GM12892 (cell line): ENCODE data around the gene BABAM2.

Experiments used
- DNase-seq: peaks from one replicate; pipeline ENCODE4 v3.0.0; 2011; ENCODE audit not compliant: insufficient read length
- FAIRE-seq: peaks from 2 replicates; lab custom pipeline; 2011; peaks lifted over from hg19 to GRCh38; lab: Jason Lieb, UNC
- POLR2A ChIP-seq: IDR thresholded peaks from 2 replicates; pipeline ENCODE4 v1.6.1; 2011; ENCODE audit warnings: low read depth, low read length, control low read depth
- POLR2AphosphoS5 ChIP-seq: IDR thresholded peaks from 2 replicates; pipeline ENCODE4 v1.6.1; 2011; ENCODE audit warnings: low read depth, low read length, control low read depth
- TAF1 ChIP-seq: IDR thresholded peaks from 2 replicates; pipeline ENCODE4 v1.6.1; 2011; ENCODE audit warnings: low read depth, mild to moderate bottlenecking, control low read depth, low read length, borderline replicate concordance

BABAM2 gene

DNA sequence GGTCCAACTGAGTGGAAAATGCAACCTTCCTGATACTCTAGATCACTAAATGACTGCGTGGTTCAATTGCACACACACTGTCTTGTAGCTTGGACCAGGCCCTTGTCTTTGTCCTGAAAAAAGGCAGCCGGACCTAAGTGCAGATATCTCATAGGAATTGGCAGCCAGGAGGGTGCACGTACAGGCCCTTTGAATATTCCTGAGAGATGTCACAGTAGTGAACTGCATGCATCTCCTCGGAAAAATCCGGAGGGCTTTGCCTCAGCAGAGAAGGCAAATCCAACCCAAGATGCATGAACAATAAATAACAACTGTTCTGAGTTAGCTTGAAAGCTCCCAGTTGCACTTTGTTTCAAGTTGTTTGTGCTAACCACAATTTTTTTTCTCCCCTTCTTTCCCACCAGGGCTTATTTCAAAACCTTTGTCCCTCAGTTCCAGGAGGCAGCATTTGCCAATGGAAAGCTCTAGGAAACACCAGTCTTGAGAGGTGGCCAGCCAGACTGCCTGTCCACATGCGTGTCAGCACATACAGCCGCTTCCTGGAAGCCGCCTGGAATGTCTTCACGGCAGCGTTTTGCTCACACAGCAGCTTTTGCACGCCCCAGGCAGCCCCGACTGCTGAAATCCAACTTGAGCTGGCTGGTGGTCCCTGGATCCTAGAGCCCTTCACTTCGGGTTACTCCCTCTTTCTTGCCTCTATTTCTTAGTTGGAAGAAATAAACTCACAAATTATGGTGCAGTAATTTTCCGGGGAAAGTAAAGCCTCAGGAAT is 447.7 kb downstream of the BABAM2 start:
- no peak for TF ChIP-seq TAF1
- TF ChIP-seq POLR2AphosphoS5, result no peak
- no peak for TF ChIP-seq POLR2A
- FAIRE-seq, result no peak
- no peak for DNase-seq

DNA sequence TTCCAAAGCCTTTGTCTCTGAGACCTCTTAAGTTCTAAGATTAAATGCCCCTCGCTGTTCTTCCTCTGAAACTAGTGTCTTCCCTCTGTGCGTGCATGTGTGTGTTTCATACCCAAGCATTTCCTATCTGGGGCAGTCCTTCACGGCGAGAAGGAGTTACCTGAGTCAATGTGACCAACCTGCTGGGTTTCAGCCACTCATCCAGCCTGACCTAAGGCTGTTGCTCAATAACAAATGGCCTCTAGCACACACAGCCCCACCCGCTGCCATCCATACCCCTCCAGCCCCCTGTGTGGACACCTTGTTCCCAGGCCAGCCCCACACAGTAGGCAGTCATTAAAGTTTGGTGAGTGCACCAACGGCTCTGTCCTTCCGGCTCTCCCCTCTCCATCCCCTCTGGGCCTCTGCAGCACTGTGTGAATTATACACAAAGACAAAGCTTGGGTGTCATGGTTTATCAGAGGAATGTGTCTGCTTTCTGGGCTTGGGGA is 448.3 kb downstream of the BABAM2 start:
- no peak for TF ChIP-seq POLR2A
- no peak for TF ChIP-seq POLR2AphosphoS5
- no peak for TF ChIP-seq TAF1
- FAIRE-seq (no peak), DNase-seq (no peak)

DNA sequence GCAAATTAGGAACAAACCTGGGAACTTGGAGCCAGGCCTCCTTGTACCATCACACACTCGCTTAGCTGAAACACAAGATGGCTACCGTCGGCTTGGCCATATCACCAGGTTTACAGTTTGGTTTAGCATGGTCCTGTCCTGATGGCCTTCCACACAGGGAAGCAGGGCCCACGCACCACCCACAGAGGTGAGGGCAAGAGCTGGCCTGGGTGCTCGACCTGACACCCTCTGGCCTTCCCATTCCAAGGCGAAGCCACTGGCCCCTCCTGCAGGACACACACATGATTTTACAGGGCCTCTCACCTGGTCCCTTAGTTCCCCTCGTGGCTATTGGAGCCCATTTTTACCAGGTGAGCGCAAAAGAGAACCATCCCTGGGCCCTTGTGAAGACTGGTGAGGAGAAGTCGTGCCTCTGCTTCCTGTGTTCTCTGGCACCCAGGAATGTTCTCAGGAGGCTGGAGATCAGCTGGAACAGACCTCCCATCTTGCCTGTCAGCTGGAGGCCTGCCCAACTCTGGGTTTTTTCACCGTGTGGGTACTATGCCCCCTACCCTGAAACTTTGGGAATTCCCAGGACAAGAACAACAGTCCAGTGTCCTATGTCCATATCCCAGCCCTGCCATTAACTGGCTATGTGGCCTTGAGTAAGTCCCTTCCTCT is 449.1 kb downstream of the BABAM2 start:
- DNase-seq (no peak), FAIRE-seq (no peak)
- TF ChIP-seq TAF1 (no peak), POLR2AphosphoS5 (no peak), POLR2A (no peak)

DNA sequence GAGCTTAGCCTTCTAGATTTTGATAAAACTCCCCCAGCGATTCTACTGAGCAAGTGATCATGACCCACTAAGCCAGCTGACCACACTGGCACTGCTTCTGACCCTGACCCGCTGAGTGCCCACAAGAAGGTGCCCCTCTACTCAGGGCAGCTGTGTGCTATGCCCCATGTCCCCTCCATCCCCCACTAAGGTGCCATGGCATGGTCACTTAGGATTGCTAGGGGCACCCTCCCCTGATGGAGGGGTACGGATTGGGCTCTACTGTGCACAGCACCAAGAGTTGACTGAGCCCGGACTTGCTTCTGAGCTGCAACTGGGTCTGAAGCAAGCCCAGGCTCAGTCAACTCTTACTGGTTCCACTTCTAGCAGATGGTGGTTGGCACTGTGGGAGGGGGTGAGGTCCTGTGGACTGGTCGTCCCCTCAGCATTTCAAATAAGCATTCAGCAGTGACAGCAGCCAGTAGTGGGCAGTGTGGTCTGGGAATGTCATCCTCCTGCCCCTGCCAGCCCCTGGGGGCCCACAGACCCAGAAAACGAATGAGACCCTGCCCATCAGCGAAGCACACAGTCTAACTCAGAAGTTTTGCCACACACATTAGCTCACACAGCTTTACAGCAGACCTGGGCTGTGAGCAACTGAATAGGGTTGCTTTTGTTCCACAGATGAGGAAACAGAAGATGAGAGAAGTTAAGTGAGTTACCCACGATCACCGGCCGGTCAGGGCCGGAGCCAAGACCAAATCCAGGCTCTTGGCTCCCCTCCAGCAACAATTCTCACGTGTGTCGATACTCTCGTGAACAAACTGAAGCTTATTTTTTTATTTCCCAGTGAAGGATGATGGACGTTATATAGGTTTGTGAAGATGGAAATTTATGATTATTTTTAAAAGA is 450.0 kb downstream of the BABAM2 start:
- no peak for FAIRE-seq
- TF ChIP-seq TAF1 (no peak), POLR2A (no peak), POLR2AphosphoS5 (no peak)
- no peak for DNase-seq

DNA sequence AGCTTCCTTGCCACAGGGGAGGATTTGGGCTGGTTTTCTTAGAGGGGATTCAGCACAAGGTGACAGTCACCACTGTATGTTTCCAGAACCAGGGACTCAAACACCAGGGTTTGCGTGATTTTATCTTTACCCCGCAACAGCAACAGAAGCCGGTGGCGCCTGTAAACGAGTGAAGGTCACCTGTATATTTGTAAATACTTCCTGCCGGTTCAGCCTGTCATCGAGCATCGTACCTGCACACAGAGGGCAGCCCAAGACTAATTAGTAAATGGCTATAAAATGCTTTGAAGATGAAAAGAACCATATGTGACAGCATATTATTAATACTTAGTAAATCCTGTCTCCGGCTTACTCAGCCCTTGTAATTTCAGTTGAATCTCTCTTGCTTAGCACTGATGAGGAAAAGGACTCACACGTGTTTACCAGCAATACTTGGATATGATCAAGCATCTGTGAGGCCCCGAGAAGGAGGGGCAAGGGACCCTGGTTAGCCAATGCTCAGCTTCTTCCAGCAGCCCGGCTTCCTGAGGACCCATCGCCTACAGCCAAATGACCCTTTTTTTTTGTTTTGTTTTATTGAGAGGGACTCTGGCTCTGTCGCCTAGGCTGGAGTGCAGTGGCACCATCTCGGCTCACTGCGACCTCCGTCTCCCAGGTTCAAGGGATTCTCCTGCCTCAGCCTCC is 450.8 kb downstream of the BABAM2 start:
- no peak for FAIRE-seq
- TF ChIP-seq POLR2AphosphoS5 (no peak), TAF1 (no peak), POLR2A (no peak)
- no peak for DNase-seq

DNA sequence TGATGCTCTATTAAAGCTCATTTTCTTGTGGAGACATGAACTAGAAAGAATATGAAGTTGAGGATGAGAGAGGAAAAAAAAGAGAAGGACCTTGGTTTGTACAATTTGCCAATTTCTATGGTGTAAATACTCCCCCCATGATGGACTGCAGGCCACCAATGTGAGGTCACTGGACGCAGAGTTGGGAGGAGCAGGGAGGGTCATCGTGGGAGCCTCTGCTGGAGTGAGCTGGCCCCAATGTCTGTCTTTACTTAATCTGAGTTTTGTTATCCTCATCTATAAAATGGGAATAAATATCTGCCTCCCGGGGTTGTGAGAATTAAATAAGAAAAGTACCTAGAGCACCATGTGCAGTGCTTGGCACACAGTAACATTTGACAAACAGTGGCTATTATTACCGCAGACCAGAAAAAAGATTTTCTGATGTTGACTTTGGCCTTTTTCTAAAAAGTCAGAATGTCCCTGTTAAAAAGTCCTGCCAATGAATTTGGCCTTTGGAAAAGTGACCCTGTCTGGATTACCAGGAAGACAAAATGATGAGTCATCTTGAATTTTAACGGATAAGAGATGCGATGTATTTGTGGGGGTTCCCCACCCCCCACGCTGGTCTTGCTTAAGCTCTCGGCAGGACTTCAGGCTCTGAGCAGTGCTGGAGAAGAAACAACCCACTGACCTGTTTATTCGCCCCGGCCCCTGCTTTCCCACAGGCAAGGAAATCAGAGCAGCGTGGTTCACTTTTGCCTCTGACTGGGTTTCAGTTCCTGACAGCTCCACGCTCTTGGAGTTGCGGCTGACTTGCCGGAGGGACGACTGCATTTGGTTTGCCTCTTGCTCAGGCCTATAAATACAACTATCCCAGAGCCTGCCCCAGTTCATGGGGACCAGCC is 451.8 kb downstream of the BABAM2 start:
- FAIRE-seq (no peak), DNase-seq (no peak)
- TF ChIP-seq POLR2AphosphoS5 (no peak), POLR2A (no peak), TAF1 (no peak)

DNA sequence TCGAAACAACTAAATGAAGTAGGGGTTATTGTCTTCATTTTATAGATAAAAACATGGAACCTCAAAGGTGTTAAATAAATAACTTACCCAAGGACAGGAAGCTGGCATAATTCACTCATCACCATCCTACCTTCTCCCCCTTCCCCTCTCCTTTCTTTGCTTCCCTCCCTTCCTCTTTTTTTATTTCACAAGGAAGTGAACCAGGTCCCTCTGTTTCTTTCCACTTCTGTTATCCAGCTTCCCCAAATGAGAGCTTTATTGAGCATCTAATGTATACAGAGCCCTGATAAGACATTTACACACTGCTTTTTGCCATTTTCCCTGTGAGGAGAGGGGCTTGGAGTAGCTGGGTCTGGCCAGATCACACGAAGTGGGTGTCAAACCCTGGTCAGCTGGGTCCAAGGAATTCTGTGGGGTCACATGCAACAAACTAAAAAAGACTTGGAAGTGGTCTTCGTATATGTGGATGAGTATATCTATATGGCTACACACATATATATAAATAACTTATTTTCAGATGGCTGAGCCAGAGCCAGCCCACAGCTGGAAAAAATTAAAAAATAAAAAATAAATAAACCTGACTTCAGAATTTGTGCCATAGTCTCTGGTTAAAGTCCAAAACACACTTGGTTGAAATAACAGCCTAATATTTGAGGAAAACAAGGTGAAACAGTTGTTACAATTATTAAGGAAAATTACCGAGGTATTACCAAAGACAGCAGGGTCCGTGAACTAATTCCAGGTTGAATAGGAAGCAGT is 452.8 kb downstream of the BABAM2 start:
- DNase-seq (no peak), FAIRE-seq (no peak)
- TF ChIP-seq POLR2AphosphoS5 (no peak), TAF1 (no peak), POLR2A (no peak)

DNA sequence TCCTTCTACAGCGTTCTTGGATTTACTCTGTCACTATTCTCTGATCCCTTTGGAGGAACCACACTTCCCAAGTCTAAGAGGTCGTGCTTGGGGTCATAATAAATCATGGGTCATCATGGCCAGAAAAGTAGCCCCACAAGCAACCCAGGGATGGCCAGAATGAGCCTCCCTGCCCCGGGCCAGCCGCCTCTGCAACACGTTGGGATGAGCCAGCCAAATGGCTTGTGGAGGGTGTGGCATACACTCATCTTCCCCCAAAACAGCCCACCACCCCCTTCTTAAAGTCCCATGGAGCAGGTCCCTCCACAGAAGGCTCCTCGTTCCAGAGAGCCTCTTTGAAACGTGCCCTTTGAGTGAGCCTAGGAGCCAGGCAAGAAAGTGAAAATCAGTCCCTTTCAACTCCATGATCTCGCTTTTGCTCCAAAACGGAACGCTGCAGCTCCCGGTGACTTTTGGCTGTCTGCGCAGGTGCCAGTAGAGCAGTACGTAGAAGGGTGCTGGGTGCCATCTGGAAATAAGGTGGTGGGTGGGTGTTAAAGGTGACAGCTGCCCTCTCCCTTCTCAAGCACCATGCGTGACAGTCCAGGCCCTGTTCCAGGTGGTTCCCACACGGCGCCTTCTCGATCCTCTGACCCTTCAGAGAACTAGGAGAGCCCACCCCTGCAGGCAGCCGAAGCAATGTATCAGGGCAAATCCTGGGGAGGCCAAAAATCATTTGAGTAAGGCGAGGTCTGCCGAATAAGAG is 453.6 kb downstream of the BABAM2 start:
- no peak for TF ChIP-seq POLR2A
- FAIRE-seq (no peak), DNase-seq (no peak)

DNA sequence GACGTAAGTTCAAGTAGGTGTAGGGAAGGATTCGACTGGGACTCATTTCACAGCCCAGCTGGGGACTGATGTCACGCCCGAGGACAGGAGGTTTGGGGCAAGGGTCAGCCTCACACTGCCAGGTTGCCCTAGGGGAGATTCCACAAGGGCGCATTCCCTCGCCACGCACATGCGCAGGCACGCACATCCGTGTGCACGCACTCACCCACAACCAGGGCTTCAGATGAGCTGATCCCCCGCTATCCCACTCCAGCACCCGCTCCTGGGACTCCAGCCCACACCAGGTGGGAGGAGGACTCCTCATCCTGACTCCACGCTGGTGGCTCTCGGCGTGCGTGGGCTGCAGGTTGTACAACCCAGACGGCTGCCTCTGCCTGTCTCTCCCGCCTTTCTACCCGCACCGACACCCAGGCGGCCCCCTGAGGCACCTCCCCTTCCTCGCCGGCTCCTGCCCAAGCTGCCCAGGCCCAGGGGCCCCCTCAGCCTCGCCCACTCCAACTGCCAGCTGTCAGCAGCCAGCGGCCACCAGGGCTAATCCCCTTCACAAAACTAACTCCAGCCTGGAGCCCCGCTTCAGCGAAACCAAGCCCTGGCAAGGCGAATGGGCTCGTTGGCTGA is 454.3 kb downstream of the BABAM2 start:
- no peak for FAIRE-seq
- no peak for TF ChIP-seq POLR2A
- no peak for TF ChIP-seq POLR2AphosphoS5
- no peak for TF ChIP-seq TAF1
- no peak for DNase-seq

DNA sequence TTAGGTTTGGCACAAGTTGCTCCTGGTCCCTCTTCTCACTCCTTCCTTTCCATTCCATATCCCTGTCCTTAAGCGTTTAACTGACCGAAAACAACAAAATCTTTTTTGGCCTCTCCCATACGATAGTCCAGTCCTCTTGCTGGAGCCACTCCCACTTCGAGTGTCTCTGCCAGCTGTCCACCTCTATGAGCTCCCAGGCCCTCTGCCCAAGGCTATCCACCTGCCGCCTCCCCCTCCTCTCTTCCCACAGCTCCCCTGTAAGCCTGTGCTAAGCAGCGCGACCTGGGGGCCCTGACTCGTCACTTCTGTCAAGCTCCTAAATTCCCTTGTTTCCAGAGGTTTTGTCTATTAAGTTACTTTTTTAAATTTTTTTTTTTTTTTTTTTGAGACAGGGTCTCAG is 455.1 kb downstream of the BABAM2 start:
- no peak for DNase-seq
- TF ChIP-seq TAF1, result no peak
- no peak for FAIRE-seq
